GM19043 (cell line): ENCODE measurements around the gene RALGAPA2.
A peak's percentile ranks its signal among the peaks of the same experiment; 100 is the strongest.

Experiments
- ATAC-seq: cut with Tn5 transposase; IDR thresholded peaks from one replicate; pipeline ENCODE4 v1.9.1; 2021; ENCODE audit warnings: low read depth; ENCODE audit not compliant: unreplicated experiment

RALGAPA2 gene

DNA sequence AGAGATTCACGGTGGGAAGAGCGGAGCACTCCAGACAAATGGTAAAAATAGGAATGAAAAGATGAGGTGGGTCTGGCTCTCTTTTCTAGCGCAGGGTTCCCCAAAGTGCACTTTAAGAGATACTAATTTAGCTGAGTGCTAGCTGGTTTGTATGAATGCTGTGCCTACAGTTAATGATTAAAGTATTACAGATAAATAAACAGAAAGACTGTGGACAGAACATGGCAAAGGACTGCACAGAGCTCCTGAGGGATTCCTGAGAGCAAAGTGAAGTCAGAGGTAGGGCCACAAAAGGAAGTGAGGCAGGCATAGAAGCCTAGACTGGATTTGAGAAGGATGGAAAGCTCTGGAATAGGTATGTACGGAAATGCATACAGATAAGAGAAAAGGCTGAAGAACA is 230.0 kb downstream of the RALGAPA2 start:
- no peak for ATAC-seq

DNA sequence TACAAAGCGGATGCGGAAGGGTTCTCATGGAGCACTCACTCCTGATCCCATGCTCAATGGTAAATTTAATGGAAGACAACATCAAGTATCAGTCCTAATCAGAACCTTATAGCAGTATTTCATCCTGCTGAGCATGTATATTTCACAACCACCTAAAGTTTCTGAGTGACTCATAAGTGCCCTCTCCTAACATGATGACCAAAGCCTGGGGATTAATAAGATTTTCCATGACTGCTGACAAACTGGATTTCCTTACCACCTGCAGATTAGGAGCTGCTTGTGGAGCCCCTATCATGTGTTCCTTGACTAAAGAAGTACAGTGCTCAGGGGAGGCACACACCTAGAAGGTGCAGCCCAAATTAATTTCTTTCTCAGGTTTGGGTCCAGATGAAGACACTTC is 231.8 kb downstream of the RALGAPA2 start:
- ATAC-seq: no peak

DNA sequence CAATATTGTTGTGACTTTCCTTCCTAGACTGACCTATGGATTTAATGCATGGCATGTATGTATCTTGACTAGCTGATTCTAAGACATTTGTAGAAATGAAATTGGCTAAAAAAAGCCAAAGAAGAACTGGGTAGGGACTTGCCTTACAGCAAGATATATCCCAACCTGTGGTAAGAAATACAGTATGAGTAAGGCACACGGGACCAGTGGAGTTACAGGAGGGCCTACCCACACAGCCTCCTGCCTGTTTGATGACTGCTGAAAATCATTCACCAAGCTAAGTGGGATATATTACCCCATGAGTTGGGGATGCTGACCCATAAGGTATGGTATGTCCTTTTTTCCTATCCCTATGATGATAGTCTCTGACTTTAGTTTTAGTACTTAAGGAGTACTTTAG is 232.3 kb downstream of the RALGAPA2 start:
- ATAC-seq: no peak

DNA sequence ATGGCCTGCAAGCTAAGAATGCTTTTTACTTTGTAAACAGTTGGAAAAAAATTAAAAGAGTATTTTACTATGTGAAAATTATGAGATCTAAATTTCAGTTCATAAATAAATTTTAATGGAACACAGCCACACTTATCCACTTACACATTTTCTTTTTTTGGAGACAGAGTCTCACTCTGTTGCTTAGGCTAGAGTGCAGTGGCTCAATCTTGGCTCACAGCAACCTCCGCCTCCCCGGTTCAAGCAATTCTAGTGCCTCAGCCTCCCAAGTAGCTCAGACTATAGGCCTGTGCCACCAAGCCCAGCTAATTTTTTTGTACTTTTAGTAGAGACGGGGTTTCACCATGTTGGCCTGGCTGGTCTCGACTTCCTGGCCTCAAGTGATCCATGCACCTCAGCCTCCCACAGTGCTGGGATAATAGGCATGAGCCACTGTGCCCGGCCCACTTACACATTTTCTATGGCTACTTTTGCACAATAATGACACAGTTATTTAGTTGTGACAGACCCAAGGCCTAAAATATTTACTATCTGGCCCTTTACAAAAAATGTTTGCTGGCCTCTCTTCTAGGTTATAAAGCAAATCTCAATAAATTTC is 234.9 kb downstream of the RALGAPA2 start:
- ATAC-seq: no peak

DNA sequence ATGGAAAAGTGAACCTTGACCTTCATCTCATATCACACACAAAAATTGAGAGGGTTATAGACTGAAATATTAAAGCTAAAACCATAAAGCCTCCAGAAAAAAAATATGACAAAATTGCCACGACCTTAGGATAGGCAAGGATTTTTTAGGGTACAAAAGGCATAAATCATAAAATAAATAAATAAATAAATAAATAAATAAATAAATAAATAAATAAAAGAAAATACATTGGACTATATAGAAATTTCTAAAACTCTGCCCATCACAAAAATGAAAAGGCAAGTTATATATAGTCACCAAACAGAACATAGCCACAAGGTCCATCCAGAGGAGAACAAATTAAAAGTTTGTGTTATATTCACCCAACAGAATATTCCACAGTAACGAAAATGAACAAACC is 235.9 kb downstream of the RALGAPA2 start:
- ATAC-seq: no peak

DNA sequence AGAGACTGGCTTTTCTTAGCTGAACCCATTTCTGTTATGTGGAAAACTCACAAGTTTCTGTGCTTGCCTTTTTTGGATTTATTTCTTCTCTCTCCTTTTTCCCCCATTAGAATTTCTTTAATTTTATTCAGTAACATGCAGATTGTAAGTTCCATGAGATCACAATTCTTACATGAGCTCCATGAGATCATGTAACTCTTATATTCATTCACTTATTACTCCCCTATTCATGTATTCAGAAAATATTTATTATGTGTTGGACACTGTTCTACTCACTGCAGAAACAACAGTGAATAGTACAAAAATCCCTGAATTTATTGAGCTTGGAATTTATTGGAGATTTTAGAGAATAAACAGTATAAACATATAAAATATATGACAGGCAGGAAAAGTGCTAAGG is 238.8 kb downstream of the RALGAPA2 start:
- ATAC-seq: no peak

DNA sequence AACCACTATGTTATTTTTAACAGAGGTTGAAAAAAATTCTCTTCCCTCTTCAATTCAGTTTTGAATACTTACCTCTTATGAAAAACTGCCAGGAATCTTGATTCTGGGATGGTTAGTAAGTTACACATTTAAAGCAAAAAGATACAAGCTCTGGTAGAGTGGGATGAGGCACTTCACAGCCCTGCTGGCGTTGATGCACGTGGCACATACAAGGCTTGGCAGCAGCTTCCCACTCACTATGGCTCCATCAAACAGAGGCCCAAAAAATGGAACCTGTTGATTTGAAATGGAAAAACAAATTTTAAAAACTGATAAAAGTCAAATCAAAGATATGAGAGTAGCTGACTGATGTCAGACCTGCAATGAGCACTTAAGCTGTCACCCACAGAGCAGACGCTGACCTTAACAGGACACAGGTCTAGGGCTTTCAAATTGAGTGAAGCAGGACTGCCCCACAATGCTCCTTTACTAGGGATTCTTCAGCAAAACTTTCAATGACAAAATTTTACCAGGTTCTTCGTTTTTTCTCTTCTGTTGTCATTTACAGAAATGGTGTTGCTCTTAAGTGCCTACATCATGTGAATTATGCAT is 239.7 kb downstream of the RALGAPA2 start:
- no peak for ATAC-seq

DNA sequence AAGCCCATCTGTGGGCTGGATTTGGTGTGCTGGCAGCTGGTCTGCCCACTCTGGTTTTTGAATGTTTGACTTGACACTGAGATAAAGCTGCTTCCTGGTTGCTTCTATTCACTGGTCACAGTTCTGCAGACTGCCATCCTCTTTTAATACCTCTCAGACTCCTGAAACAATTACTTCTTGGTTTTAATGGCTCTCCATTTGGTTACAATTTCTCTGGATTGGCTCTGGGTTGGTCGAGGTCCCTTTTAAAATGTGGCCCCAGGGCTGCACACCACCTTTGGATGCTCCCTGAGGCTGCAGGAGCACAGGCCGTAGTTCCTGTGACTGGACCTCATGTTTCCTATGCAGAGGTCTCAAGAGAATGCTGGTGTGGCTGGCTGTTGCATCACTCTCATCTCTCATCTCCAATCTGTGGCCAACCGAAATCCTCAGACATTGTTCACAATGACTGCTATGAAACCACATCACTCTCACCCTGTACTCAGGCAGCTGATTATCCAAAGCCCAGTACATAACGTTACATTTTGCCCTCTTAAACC is 246.0 kb downstream of the RALGAPA2 start:
- peak; percentile 79 for ATAC-seq

DNA sequence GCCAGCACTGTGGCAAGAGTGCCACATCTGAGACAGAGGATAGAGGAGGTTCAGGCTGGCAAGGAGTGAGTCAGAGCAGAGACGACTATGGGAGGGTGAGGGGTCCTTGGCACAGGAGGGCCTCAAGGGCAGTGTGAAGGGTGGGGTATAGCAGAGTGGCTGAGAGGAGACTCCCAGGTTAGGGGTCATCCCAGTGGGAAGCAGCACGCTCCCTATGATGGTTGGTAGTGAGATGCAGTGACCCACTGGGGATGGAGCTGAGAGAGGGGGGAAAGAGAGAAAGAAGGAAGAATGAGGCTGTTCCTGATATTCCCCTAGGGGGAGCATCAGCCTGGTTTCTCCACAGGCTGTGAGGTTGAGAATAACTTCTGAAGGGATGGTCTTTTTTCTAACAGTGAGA is 247.2 kb downstream of the RALGAPA2 start:
- no peak for ATAC-seq

DNA sequence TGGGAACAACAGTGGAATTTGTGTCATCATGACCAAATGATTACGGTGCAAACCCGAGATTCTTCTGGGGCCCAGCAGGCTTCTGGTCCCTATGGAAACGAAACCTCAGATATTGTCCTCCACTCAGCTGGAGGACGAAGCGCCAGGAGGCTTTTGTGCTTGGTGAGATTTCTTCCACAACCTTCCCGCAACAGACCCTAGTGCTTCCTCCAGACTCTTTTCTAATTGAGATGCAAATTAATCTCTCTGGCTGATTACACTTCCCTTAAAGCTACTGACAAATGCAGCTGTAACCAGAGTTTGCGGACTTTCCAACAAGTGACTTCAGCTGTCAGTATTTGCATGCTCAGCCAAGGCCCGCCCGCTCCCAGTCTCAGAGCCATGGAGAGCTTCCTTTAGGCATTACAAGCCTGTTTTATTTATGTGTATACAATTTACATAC is 248.5 kb downstream of the RALGAPA2 start:
- peak; percentile 43 for ATAC-seq

DNA sequence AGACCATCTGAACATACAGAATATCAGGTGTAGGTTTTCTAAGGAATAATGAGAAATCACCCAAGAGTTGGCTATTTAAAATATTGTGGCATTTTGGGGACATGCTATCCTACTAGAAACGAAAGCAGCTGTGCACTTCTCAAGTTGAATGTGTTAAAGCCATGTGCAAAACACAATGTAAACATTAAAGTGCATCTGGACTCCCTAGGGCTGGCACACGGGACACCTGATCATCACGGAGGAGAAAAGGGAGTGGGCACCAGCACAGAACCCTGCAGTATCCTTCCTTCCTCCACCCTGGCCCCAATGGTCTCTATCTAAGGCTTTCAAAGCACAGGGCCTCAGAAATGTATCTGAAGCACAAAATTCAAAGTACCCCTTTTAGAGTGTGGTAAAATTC is 250.3 kb downstream of the RALGAPA2 start:
- ATAC-seq: no peak

DNA sequence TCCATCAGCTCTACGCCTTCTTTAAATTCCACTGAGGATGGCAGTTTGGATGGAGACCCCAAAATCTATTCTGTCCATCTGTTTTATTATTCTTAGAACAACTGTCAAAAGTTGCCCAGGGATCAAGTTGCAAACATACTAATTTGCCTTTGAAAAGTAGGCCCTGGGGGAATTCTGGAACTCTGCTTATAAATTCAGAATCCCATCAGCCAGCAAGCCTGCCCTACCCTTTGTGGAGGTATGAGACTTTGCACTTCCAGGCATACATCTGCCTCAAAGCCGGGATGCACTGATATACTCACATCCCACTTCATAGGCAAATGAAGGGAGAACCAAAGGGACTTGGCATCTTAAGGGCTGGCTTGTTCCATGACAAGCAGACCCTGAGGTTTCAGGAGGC is 250.9 kb downstream of the RALGAPA2 start:
- ATAC-seq: no peak

DNA sequence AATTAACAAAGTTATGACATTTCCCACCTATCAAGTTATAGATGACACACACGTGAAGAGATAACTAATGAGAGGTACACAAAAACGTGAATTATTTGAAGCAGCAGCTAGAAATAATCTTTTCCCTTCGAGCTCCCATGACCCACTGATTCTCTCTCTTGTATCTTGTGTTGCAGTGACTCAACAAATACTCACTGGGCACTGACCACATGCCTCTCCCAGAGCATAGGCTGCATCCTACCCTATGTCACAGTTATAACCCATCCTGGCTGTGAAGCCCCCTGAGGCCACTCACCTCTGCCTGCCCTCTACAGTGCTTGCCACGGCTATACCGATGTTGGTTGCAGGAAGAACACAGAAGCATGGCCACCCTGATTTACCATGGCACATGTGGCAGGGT is 252.7 kb downstream of the RALGAPA2 start:
- ATAC-seq: no peak

DNA sequence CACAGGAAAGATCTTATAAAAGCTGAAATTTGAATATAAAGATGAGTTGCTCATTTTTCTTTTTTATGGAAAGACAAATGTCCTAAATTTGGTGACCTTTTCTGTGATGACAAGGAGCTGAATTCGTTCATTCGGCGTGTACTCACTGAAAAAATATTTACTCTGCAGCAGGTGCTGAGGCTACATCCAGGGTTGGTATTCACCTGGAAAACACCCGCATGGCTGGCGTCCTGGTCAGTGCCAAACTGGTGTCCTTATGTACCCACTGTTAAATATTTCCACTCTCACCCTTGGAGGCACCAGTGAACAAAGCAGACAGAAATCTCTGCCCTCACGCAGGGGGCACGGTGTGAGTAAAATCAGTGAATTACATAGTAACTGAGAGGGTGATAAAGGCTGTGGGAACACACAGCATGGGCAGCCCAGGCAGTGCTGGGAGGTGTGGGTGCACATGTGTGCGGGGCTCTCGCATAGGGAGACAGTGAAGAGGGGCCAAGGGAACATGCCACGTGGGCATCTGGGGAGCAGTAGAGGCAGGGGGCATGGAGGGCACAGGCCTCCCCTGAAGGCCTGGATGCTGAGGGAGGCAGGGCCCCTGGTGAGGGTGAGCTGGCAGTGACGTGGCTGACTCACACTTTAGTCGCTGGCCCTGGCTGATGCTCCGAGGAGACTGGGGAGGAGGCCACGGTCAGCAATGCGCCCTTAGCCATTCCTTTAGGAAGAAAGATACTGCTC is 254.9 kb downstream of the RALGAPA2 start:
- ATAC-seq: no peak

DNA sequence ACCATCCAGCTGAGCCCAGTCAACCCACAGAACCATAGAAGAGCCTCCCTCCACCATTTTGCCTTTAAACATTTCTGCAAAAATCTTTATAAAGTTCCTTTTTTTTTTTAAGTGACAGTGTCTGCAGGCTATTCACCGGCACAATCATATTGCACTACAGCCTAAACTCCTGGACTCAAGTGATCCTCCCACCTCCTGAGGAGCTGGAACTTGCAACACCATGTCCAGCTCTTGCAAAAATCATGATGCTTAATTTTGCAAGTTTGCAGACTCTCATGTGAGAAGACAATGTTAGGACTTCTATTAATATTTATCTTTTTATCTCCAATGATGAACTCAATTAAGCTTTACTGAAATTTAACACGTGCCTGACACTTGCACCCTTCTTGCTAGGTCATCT is 255.7 kb downstream of the RALGAPA2 start:
- ATAC-seq: no peak

DNA sequence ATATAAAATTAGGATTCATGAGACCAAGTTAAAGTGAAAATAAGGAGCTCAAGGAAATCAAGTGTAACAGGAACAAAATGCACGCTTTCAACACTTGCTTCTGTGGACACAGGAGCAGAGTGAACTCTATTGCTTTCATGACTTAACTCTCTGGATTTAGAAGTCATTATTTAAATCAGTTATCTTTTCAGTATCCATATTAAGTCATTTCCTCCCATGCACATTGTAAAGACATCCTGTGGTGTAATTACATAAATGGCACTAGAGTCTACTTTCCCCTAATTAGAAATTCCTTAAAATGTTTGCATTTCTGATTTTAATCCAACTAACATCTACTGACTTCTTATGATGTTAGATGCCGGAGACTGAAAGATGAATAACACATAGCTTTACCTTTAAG is 256.5 kb downstream of the RALGAPA2 start:
- ATAC-seq: no peak

DNA sequence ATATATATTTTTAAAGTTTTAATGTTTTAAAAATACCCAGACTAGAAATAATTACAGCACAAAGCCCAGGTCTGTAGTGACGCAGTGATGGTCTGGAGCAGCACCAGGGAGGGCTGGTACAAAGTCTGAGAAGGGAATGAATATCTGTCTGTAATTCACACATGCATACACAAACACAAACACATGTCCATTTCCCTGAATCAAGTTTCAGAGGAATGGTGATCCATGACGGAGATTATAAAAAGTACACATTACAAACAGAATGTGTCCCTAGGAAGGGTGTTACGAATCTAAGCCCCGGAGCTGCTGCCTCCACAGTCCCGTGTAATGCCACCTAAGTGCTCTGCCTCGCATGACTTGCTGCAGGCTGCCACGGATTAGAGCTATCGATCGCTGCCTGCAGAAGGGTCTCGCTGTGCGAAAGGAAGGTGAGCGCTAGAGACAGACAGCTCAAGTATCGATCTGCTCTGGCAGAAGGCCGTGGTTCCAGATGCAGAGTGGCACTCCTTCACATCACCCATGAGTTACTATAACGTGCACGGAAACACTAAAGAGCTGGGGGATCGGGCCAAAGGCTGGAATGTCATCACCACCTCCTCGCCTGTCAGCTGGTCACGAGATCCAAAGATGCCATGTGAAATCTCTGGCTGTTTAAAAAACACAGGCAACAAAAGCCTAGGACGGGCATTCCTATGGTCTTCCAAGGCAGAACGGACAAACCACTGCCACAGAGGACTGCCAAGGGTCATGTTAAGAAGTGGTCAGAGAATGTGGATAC is 257.4 kb downstream of the RALGAPA2 start:
- ATAC-seq: no peak

DNA sequence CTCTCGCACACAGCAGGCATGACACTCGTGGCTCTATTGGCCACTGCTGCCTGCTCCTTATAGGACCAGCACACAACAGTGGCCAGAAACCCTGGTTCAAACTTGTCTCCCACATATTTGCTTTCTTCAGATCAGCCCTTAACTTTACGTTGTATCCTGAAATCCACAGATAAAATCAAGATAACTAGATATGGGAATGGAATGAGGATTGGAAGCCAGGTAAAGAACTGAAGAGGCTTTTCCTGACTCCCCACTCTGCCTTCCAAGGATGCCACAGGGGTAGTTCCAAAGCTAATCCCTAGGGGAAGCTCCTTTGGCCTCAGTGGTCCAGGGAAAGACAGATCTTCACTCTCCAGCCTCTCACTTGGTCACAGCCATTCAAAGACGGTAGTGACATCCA is 258.1 kb downstream of the RALGAPA2 start:
- no peak for ATAC-seq

DNA sequence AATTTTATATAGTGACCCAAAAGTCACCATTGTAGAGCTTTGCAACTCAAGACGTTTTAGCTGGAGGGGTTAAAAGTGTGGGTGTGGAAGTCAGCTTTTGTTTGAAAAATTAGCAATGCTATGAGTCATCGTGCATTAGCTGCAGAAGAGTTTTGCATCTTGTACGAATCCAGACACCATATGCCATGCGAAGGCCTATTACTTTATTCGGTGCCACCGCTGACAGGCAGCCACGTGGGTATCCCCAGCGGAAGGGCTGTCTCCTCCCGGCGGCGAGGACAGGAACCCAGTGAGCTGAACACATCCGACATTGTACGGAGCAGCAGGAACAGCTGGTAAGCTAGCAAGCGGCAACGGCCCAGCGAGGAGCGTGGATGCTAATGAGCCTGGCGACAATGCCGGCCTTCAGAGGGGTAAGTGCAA is 260.2 kb downstream of the RALGAPA2 start:
- peak; percentile 69 for ATAC-seq

DNA sequence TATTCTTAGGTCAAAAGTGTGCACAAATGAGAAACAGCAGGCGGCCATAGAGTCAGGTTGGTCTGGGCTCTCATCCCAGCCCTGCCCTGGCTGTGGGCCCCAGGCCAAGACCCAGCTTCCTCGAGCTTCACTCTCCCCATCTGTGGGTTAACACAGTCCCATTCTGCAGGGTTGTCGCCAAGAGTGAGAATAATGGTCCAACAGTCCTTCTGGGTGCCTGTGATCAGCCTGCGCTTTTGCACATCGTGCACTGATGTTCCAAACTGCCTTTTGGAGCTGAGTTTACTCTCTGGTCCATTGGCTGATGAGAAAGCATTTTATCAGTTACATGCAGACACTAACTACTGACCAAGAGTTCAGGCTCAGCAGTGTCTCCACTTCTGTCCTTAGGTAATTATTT is 261.9 kb downstream of the RALGAPA2 start:
- ATAC-seq: no peak

DNA sequence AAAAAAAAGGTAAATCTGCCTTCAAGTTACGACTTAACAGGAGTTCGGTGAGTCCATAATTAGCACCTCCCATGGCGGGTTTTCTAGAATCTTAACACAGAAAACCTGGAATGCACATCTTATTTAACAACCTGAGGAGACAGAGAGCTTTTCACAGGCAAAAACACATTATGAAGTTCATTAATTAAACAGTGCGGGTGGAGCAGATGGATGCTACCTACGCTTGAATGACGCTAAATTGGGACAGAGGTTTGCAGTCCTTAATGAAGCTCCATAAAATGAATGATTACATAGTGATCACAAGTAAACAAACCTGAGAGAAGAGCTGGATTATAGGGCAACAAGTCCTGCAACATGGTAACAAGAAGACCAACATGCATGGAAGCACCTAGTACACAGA is 263.6 kb downstream of the RALGAPA2 start:
- ATAC-seq: no peak
